Pancreas (tissue), 10 donors: ENCODE results near the gene KRT76. TPM values are rescaled to one million over a fixed set of nuclear protein-coding genes. Genes with fewer than 3 reads are reported as not detected.

Experiments used
- ATAC-seq, 4 donors: fragments of 200-7000 bp; cut with Tn5 transposase; one replicate each; pipeline versions ENCODE4 v1.8.0 to v1.9.1; 2020; ENCODE audit warnings: mild to moderate bottlenecking in 4 of 4, moderate library complexity in 4 of 4
- DNase-seq, 6 donors: peaks; one replicate each; pipeline ENCODE4 v3.0.0-alpha.2; 2020
- FAIRE-seq: peaks from 2 replicates; lab custom pipeline; 2012; peaks lifted over from hg19 to GRCh38; lab: Jason Lieb, UNC
- H3K27ac ChIP-seq, 4 donors: fragments of 200-600 bp; sonication (generic); 1 replicate in 3 of 4; 2 replicates in 1 of 4; pipeline versions ENCODE4 v1.5.0 to v1.8.0; 2020
- H3K27me3 ChIP-seq, 4 donors: fragments of 200-600 bp; one replicate each; pipeline ENCODE4 v1.8.0; 2021
- H3K36me3 ChIP-seq, 3 donors: fragments of 200-600 bp; sonication (generic) in 1 of 3; one replicate each; pipeline versions ENCODE4 v1.5.0 to v1.8.0; 2020 to 2021
- H3K4me1 ChIP-seq, 3 donors: fragments of 200-600 bp; one replicate each; pipeline ENCODE4 v1.8.0; 2021
- H3K4me3 ChIP-seq, 4 donors: fragments of 200-600 bp; sonication (generic) in 2 of 4; one replicate each; pipeline versions ENCODE4 v1.5.0 to v1.8.0; 2020 to 2021
- H3K9me3 ChIP-seq, 4 donors: fragments of 200-600 bp; one replicate each; pipeline ENCODE4 v1.8.0; 2021
- CTCF ChIP-seq, 4 donors: fragments of 200-600 bp; sonication (generic) in 3 of 4; IDR thresholded peaks; one replicate each; pipeline versions ENCODE4 v1.5.0 to v1.8.0; 2021; ENCODE audit warnings: antibody characterized with exemption in 4 of 4
- WGBS, 2 donors: extraction: QIAGEN DNeasy Blood & Tissue Kit; methylation state at CpG; one replicate each; pipeline ENCODE4 v1.1.7; 2013; 5-methylcytosine and 5-hydroxymethylcytosine counted together
- intact Hi-C, 3 donors: fragments of 100-400 bp; cut with DNase I; formaldehyde crosslinking; loops; one replicate each; pipeline versions ENCODE4 v1.11.1 to v1.14.2; 2022
- polyA plus RNA-seq, 2 donors: library from polyadenylated mRNA; stranded (reverse); fragments of 200-250 nt; gene quantifications; one replicate each; pipeline ENCODE4 v1.2.3, GENCODE V29; 2013
- total RNA-seq, 6 donors: library from RNA; stranded (reverse); fragmentation: NEBNext Ultra II Directional in 4 of 6; extraction: Animal tissue kit (Norgen Biotek cat#: 25700) in 4 of 6; gene quantifications; one replicate each; pipeline versions ENCODE4 v1.2.1 to v1.2.4, GENCODE V29; 2021 to 2023
- donor health status: healthy with polysubstance abuse.
- donor health status: DM: no; HTN: no; CAD: no; lungs with moderate emphysema.
- donor health status: DM: no; HTN: no; CAD: no.
- donor health status: control.
- donor health status: control.
- donor health status: Bipolar disorder and iron deficiency.
- donor health status: DM: yes; HTN: yes; CAD: no.
- donor health status: DM: no; HTN: no; CAD: no.
- donor health status: DM: no; HTN: no; CAD: no.
- donor health status: DM: yes; HTN: yes; CAD: no.

The KRT76 gene
- total and polyA plus RNA-seq, 8 donors, result not detected

GRCh38 chr12:52788192-52788875 is 11.2 kb upstream of the KRT76 start:
- Histone ChIP-seq H3K4me3 (no peak overlapping the region), H3K4me1 (no peaks in the 10 kb centered on the region), H3K27ac (no peak overlapping the region), H3K36me3 (no peaks in the 10 kb centered on the region), H3K9me3 (no peaks in the 10 kb centered on the region), H3K27me3 (no peaks in the 10 kb centered on the region)
- TF ChIP-seq CTCF (IDR thresholded peaks at IDR 0.05), result no peak
- no peak for DNase-seq
- FAIRE-seq, result no peak
- no peak for ATAC-seq
- WGBS, 2 donors, result 79 to 80% methylated on average over 6 of the region's 6 CpGs
- intact Hi-C loops, result no loop called here

- no peak for TF ChIP-seq CTCF (IDR thresholded peaks at IDR 0.05)
- FAIRE-seq, result no peak
Observed at GRCh38 chr12:52787324-52788191, 10.4 kb upstream of the KRT76 start.

GRCh38 chr12:52784909-52785308 is 7.8 kb upstream of the KRT76 start:
- Histone ChIP-seq H3K27ac (no peak overlapping the region), H3K27me3 (no peaks in the 10 kb centered on the region), H3K4me3 (no peak overlapping the region), H3K9me3 (no peaks in the 10 kb centered on the region), H3K36me3 (no peaks in the 10 kb centered on the region), H3K4me1 (no peaks in the 10 kb centered on the region)
- ATAC-seq, result no peak
- TF ChIP-seq CTCF (IDR thresholded peaks at IDR 0.05), result no peak
- intact Hi-C loops, result no loop called here
- no peak for FAIRE-seq
- DNase-seq, result no peak
- 55 to 80% methylated on average over 3 of the region's 3 CpGs for WGBS, 2 donors

More at GRCh38 chr12:52787324-52788191, 10.4 kb upstream of the KRT76 start:
- no peak for DNase-seq
- no peaks in the 10 kb centered on the region for H3K4me1 ChIP-seq
- intact Hi-C loops, result no loop called here
- ATAC-seq, result no peak
- H3K9me3 ChIP-seq, result no peaks in the 10 kb centered on the region
- H3K36me3 ChIP-seq, result no peaks in the 10 kb centered on the region
- no peak overlapping the region for H3K27ac ChIP-seq
- H3K4me3 ChIP-seq, result no peak overlapping the region
- WGBS, 2 donors, result 67 to 75% methylated on average over 6 of the region's 6 CpGs
- no peaks in the 10 kb centered on the region for H3K27me3 ChIP-seq

GRCh38 chr12:52783563-52784316 is 6.6 kb upstream of the KRT76 start:
- intact Hi-C loops, result no loop called here
- TF ChIP-seq CTCF (IDR thresholded peaks at IDR 0.05), result no peak
- Histone ChIP-seq H3K4me3 (no peak overlapping the region), H3K4me1 (no peaks in the 10 kb centered on the region), H3K27ac (no peak overlapping the region), H3K36me3 (no peaks in the 10 kb centered on the region), H3K9me3 (no peaks in the 10 kb centered on the region), H3K27me3 (no peaks in the 10 kb centered on the region)
- DNase-seq (no peak), FAIRE-seq (no peak), ATAC-seq (no peak)
- 68 to 74% methylated on average over 7 of the region's 7 CpGs for WGBS, 2 donors
